Endothelial cell of umbilical vein (primary cell): Measurements from ENCODE around the gene CLTCL1. TPM values are rescaled to one million over a fixed set of nuclear protein-coding genes. Genes with fewer than 3 reads are reported as not detected.
A peak's percentile ranks its signal among the peaks of the same experiment; 100 is the strongest.

Experiments used
- BruUV-seq: library from RNA; stranded (reverse); fragments of 400-500 nt; replicated peaks from 2 replicates; lab custom pipeline; 2021; lab: Mats Ljungman, UMichigan
- CTCF ChIA-PET: fragments of 300-600, 350-600 bp; sonication (Branson Sonifier 250); formaldehyde crosslinking; loops from one replicate; lab custom pipeline; 2021; ENCODE audit warnings: antibody characterized with exemption, inconsistent platforms; lab: Charles Lee
- POLR2A ChIA-PET: fragments of 300-600, 350-600 bp; sonication (Branson Sonifier 250); formaldehyde crosslinking; loops from one replicate; lab custom pipeline; 2021; ENCODE audit warnings: antibody characterized with exemption, inconsistent platforms; lab: Charles Lee
- DNase-seq: peaks from one replicate; pipeline ENCODE4 v3.0.0-alpha.2; 2011; ENCODE audit warnings: low read depth, low spot score
- FAIRE-seq: peaks from 2 replicates; lab custom pipeline; 2011; peaks lifted over from hg19 to GRCh38; lab: Jason Lieb, UNC
- H2AFZ ChIP-seq: 2 replicates; pipeline ENCODE4 v1.6.0; 2012; ENCODE audit warnings: low read depth, low read length, control low read depth, inconsistent platforms
- H3K27ac ChIP-seq: 2 replicates; pipeline ENCODE4 v1.5.1; 2011; ENCODE audit warnings: low read depth, mild to moderate bottlenecking, control low read depth, low read length, moderate library complexity; ENCODE audit not compliant: insufficient read depth
- H3K27me3 ChIP-seq, 2 experiments: 2 replicates each; pipeline versions ENCODE4 v1.6.0 to v1.6.1; 2011; ENCODE audit warnings: low read length in 2 of 2, mixed read lengths in 1 of 2; ENCODE audit not compliant: control insufficient read depth in 2 of 2, insufficient read depth in 2 of 2
- H3K36me3 ChIP-seq, 2 experiments: 2 replicates in 1 of 2; 3 replicates in 1 of 2; pipeline ENCODE4 v1.5.1; 2011; ENCODE audit warnings: low read length in 2 of 2, mild to moderate bottlenecking in 1 of 2, moderate library complexity in 1 of 2; ENCODE audit not compliant: control insufficient read depth in 2 of 2, insufficient read depth in 2 of 2; ENCODE audit errors: extremely low read depth in 1 of 2
- H3K4me1 ChIP-seq: 3 replicates; pipeline ENCODE4 v1.5.1; 2011; ENCODE audit warnings: mild to moderate bottlenecking, low read length; ENCODE audit not compliant: control insufficient read depth, insufficient read depth; ENCODE audit errors: extremely low read depth
- H3K4me2 ChIP-seq: 2 replicates; pipeline ENCODE4 v1.6.1; 2011; ENCODE audit warnings: low read length, control low read depth, mixed read lengths; ENCODE audit not compliant: insufficient read depth
- H3K4me3 ChIP-seq, 3 experiments: fragments of 200-600 bp in 1 of 3; sonication (generic), shearing (Covaris generic) in 1 of 3; replicated peaks in 1 of 3; 2 replicates each; pipeline ENCODE4 v1.5.1; 2011 to 2016; ENCODE audit warnings: control low read depth in 3 of 3, low read length in 3 of 3, mild to moderate bottlenecking in 2 of 3, inconsistent platforms in 1 of 3, low read depth in 1 of 3, moderate library complexity in 1 of 3; ENCODE audit not compliant: insufficient read depth in 1 of 3
- H3K79me2 ChIP-seq: 2 replicates; pipeline ENCODE4 v1.6.0; 2012; ENCODE audit warnings: low read length, inconsistent platforms; ENCODE audit not compliant: control insufficient read depth, insufficient read depth
- H3K9ac ChIP-seq: replicated peaks from 2 replicates; pipeline ENCODE3; 2011; ENCODE audit warnings: low read length, control low read depth; ENCODE audit not compliant: insufficient read depth; ENCODE audit errors: extremely low read depth
- H3K9me1 ChIP-seq: replicated peaks from 3 replicates; pipeline ENCODE4 v1.6.0; 2011; ENCODE audit warnings: mild to moderate bottlenecking, low read length; ENCODE audit not compliant: control insufficient read depth, insufficient read depth; ENCODE audit errors: extremely low read depth
- H3K9me3 ChIP-seq: replicated peaks from 2 replicates; pipeline ENCODE4 v1.5.1; 2012; ENCODE audit warnings: low read length, inconsistent platforms; ENCODE audit not compliant: control insufficient read depth, insufficient read depth
- H4K20me1 ChIP-seq: replicated peaks from 2 replicates; pipeline ENCODE3; 2011; ENCODE audit warnings: mild to moderate bottlenecking, low read length; ENCODE audit not compliant: control insufficient read depth, insufficient read depth; ENCODE audit errors: extremely low read depth
- EZH2 ChIP-seq: IDR thresholded peaks from 2 replicates; pipeline ENCODE4 v1.6.1; 2012; ENCODE audit warnings: borderline replicate concordance, low read depth, mild to moderate bottlenecking, moderate library complexity, low read length, inconsistent platforms; ENCODE audit not compliant: severe bottlenecking
- FOS ChIP-seq: IDR thresholded peaks from 2 replicates; pipeline ENCODE4 v1.6.1; 2011; ENCODE audit warnings: mild to moderate bottlenecking, low read length, moderate library complexity, borderline replicate concordance; ENCODE audit not compliant: insufficient read depth
- GATA2 ChIP-seq: IDR thresholded peaks from 2 replicates; pipeline ENCODE4 v1.7.0; 2011; ENCODE audit warnings: low read depth, mild to moderate bottlenecking, moderate library complexity, mixed read lengths, low read length; ENCODE audit not compliant: insufficient read length, insufficient read depth
- JUN ChIP-seq: IDR thresholded peaks from 2 replicates; pipeline ENCODE4 v1.6.1; 2011; ENCODE audit warnings: borderline replicate concordance, low read depth; ENCODE audit not compliant: insufficient read length, insufficient read depth
- POLR2A ChIP-seq: IDR thresholded peaks from 2 replicates; pipeline ENCODE4 v1.6.1; 2012; ENCODE audit warnings: low read depth, mild to moderate bottlenecking, control low read depth, low read length
- dilution Hi-C: fragments of 300-500 bp; cut with MboI; formaldehyde crosslinking; loops from one replicate; pipeline ENCODE4 v1.15.0; 2019; ENCODE audit warnings: low sequenced_read_pairs; ENCODE audit not compliant: extremely low pct_ligation_motif_present
- intact Hi-C: fragments of 100-400 bp; cut with micrococcal nuclease; formaldehyde crosslinking; loops from one replicate; pipeline ENCODE4 v1.10.0; 2022
- polyA plus RNA-seq, 4 experiments: library from polyadenylated mRNA; depleted of rRNA in 3 of 4; stranded (reverse) in 3 of 4; unstranded in 1 of 4; fragments of >200 nt; gene quantifications; 2 replicates each; pipeline versions ENCODE4 v1.2.1 to v1.2.3, GENCODE V29; 2011 to 2012; ENCODE audit warnings: missing spikeins in 1 of 4
- total RNA-seq: library from RNA; stranded (reverse); gene quantifications from 2 replicates; pipeline ENCODE4 v1.2.3, GENCODE V29; 2021
- TF ChIP-seq, protein P1 (sequence below): IDR thresholded peaks from 2 replicates; pipeline ENCODE4 v1.6.1; 2011; ENCODE audit not compliant: insufficient read depth, insufficient read length

CLTCL1 gene
- total and polyA plus RNA-seq, 2 donors (not counting 3 experiments of a cell fraction or from before 2014, with no cell fraction given): 5.0 to 6.2 TPM

DNA sequence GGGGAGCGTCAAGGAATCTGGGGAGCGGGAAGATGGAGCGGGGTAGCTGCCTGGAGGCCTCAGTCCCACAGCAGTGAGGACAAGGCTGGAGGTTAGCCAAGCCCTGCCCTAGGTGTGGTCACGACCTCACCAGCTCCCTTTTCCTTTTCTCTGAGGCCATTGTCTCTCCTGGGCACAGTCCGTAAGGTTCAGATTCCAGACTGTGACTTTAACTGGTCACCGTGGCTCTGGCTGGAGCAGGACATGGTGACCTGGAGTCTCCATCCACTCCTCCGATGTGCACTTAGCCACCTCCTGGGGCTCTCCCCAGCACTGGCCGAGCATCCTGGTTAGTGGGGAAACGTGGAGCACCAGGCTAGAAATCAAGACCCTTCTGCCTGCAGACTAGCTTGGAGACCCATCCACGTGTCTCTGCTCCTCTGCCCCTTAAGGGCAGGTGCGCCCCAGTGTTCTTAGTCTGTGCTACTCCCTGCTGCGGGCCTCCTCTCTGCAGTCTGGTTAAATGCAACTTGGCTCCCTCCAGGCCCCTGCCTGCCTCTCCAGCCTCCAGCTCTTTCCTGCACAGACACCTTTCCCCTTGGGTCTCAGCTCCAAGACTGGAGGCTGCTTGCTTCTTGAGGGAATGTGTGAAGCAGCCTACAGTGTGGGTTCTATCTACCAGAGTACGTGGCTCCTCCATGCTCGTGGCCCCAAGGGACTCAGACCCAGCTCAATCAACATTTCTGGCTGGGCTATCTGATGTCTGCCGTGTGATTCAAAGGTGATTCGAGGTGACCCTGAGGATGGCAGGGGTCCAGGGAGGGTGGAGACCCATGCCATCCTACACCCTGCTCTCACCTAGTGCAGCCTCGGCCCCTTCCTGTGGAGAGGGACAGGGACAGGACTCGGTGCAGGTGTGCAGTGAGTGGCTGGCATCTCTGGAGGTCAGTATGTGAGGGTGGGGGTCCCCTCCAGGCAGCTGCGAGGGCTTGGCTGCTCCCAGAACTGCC is 118.2 kb downstream of the CLTCL1 start:
- no peak for DNase-seq
- Histone ChIP-seq H3K4me1 (peaks cover 22% of the 10 kb centered on the region), H3K9me3 (no peaks in the 10 kb centered on the region), H3K27ac (no peak overlapping the region), H3K79me2 (peaks cover 36% of the 10 kb centered on the region), H4K20me1 (no peaks in the 10 kb centered on the region), H2AFZ (no peak overlapping the region), H3K9ac (no peak overlapping the region), H3K27me3 (peaks cover 10 to 16% of the 10 kb centered on the region in 2 experiments), H3K4me3 (peak overlapping the region in 1 of 3 experiments; percentile 73), H3K36me3 (peaks cover 0 to 5% of the 10 kb centered on the region in 2 experiments), H3K9me1 (no peaks in the 10 kb centered on the region), H3K4me2 (peak overlapping the region; percentile 83)
- dilution Hi-C loops: no loop called here
- ChIA-PET CTCF (no interaction called here), POLR2A (no interaction called here)
- no peak for FAIRE-seq
- TF ChIP-seq GATA2: no peak
- TF ChIP-seq EZH2: no peak
- TF ChIP-seq JUN: no peak
- no peak for TF ChIP-seq FOS
- no peak for TF ChIP-seq POLR2A
- TF ChIP-seq, protein P1, sequence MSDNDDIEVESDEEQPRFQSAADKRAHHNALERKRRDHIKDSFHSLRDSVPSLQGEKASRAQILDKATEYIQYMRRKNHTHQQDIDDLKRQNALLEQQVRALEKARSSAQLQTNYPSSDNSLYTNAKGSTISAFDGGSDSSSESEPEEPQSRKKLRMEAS: no peak
- BruUV-seq: no TSS peak
- intact Hi-C loops: no loop called here
